Measurements from ENCODE around the gene C12orf60. TPM values are rescaled to one million over a fixed set of nuclear protein-coding genes. Genes with fewer than 3 reads are reported as not detected.

C12orf60 gene
- total and polyA plus RNA-seq, 4 donors: 0.56 to 1.9 (median 0.99) TPM

DNA sequence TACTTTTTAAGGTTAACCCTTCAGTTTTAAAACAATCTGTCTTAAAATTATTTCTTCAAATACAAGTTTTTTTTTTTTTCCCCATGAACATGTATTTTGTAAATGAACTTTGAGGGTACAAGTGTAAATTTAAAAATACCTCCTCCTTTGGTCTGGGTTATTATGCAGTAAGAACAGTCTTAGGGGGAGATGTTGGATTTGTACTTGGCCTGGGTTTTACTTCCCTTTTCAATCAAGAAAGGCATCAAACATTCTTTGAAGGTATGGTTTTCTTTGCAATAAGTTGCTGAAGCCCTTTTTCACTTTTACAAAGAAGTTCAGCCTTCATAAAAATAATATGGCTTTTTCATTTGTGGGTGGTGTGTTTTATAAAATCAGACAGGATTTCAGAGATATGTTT, 20.7 kb upstream of the C12orf60 start:
- DNase-seq: no peak
- Histone ChIP-seq H3K4me3 (ENCODE audit: low read length in 2 of 2) (no peak overlapping the region), H3K9me3 (ENCODE audit: control insufficient read depth, low read length) (no peaks in the 10 kb centered on the region), H3K36me3 (ENCODE audit: control insufficient read depth in 1 of 2, insufficient read depth in 2 of 2, low read length in 1 of 2) (peaks cover 0 to 3% of the 10 kb centered on the region in 2 donors), H3K27ac (ENCODE audit: low read depth in 1 of 2, low read length in 2 of 2) (no peak overlapping the region), H3K27me3 (ENCODE audit: control insufficient read depth in 1 of 2, insufficient read depth in 2 of 2, low read length in 1 of 2) (no peaks in the 10 kb centered on the region), H3K4me1 (ENCODE audit: control insufficient read depth in 1 of 2, insufficient read depth in 2 of 2, low read length in 2 of 2) (peaks cover 0 to 2% of the 10 kb centered on the region in 2 donors)
- intact Hi-C loops (cut with DNase I): no loop called here
- ATAC-seq (ENCODE audit: low FRiP score): no peak

DNA sequence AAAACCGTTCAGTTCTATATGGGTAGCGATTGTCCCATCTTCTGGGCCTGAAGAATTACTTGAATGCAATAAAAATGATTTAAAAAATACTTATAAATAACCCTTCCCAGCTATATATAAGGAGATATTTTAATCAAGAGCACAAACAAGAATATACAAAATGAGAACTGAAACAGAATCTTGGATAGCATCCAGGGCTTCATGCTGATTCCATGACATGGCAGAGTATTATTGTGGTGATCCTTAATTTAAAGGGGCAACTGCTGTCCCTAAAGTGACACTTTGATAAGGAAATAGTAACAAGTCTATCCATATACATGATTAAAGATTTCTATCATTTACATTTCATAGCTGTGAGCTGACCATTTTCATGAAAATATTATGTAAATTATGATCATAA, 19.0 kb upstream of the C12orf60 start:
- Histone ChIP-seq H3K4me1 (ENCODE audit: control insufficient read depth in 1 of 2, insufficient read depth in 2 of 2, low read length in 2 of 2) (peaks cover 0 to 2% of the 10 kb centered on the region in 2 donors), H3K27me3 (ENCODE audit: control insufficient read depth in 1 of 2, insufficient read depth in 2 of 2, low read length in 1 of 2) (no peaks in the 10 kb centered on the region), H3K36me3 (ENCODE audit: control insufficient read depth in 1 of 2, insufficient read depth in 2 of 2, low read length in 1 of 2) (peaks cover 5 to 7% of the 10 kb centered on the region in 2 donors), H3K9me3 (ENCODE audit: control insufficient read depth, low read length) (no peaks in the 10 kb centered on the region), H3K4me3 (ENCODE audit: low read length in 2 of 2) (no peak overlapping the region), H3K27ac (ENCODE audit: low read depth in 1 of 2, low read length in 2 of 2) (no peak overlapping the region)
- ATAC-seq (ENCODE audit: low FRiP score) (no peak), DNase-seq (no peak)
- intact Hi-C loops (cut with DNase I): no loop called here
- 91 to 92% methylated on average over 2 of the region's 2 CpGs for WGBS, 2 donors

DNA sequence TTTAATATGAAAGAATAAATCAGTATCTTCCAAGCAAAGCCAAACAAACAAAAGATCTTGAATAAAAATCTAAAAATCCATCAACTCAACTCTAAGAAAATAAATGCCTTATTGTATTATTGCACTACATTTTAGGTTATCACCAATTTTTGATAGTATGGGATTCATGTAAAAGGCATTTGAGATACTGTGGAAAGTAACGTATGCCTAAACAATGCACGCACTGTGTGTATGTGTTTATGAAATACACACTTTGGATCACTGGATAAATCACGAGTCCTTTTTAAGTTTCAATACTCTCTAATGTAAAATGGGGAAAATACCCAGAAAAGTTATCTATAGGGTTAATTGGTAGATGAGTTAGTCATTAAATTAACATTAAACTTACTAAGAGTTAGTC, 17.9 kb upstream of the C12orf60 start:
- Histone ChIP-seq H3K27me3 (ENCODE audit: control insufficient read depth in 1 of 2, insufficient read depth in 2 of 2, low read length in 1 of 2) (no peaks in the 10 kb centered on the region), H3K4me3 (ENCODE audit: low read length in 2 of 2) (no peak overlapping the region), H3K36me3 (ENCODE audit: control insufficient read depth in 1 of 2, insufficient read depth in 2 of 2, low read length in 1 of 2) (peaks cover 5 to 10% of the 10 kb centered on the region in 2 donors), H3K4me1 (ENCODE audit: control insufficient read depth in 1 of 2, insufficient read depth in 2 of 2, low read length in 2 of 2) (peaks cover 0 to 2% of the 10 kb centered on the region in 2 donors), H3K9me3 (ENCODE audit: control insufficient read depth, low read length) (no peaks in the 10 kb centered on the region), H3K27ac (ENCODE audit: low read depth in 1 of 2, low read length in 2 of 2) (no peak overlapping the region)
- 89 to 94% methylated on average over 3 of the region's 3 CpGs for whole genome bisulfite sequencing, 2 donors
- ATAC-seq (ENCODE audit: low FRiP score) (no peak), DNase-seq (no peak)
- intact Hi-C loops (cut with DNase I): no loop called here

DNA sequence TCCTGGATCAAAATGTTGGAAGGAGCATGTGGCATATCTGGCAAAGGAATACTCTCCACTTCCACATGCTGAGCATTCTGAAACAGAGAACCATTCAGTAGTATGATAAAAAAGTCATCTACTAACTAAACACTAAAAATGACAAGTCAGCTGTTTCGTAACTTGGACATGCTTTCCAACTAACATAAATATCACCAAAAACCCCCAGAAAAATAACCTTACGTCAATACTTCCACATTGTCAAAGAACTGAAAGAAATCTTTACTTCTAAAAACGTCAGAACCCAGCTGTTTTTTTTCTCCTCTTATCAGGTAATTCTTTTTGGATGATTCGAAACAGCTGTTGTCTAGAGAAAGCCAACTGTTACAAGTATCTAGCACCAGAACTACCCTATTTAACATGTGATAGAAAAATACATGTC, 8.4 kb upstream of the C12orf60 start:
- peaks cover 3 to 8% of the 10 kb centered on the region in 2 donors for H3K36me3 ChIP-seq (ENCODE audit: control insufficient read depth in 1 of 2, insufficient read depth in 2 of 2, low read length in 1 of 2)
- WGBS, 2 donors: 59 to 60% methylated on average over 4 of the region's 4 CpGs
- H3K27me3 ChIP-seq (ENCODE audit: control insufficient read depth in 1 of 2, insufficient read depth in 2 of 2, low read length in 1 of 2): no peaks in the 10 kb centered on the region
- H3K4me3 ChIP-seq (ENCODE audit: low read length in 2 of 2): no peak overlapping the region
- intact Hi-C loops (cut with DNase I): no loop called here
- no peaks in the 10 kb centered on the region for H3K9me3 ChIP-seq (ENCODE audit: control insufficient read depth, low read length)
- no peaks in the 10 kb centered on the region for H3K4me1 ChIP-seq (ENCODE audit: control insufficient read depth in 1 of 2, insufficient read depth in 2 of 2, low read length in 2 of 2)
- ATAC-seq (ENCODE audit: low FRiP score) (no peak), DNase-seq (no peak)
- no peak overlapping the region for H3K27ac ChIP-seq (ENCODE audit: low read depth in 1 of 2, low read length in 2 of 2)

DNA sequence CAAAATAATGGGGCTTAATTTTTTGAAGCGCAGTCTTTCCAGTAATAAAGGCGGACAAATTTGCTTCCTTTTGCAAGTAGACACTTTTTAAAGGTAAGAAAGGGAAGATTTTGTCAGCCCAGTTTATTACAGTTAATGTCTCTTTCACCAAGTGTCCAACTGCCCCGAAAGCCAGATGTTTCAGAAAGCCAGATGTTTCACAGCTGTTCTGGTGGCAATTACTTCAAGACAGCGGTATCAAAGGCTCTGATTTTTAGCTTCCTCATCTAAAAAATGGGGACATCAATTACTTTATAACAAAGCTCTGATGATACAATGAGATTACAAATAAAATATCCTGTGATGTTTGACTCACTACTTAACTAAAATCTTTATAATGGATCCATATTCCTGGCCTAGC, 1.2 kb upstream of the C12orf60 start:
- intact Hi-C loops (cut with DNase I): loop anchor here in 1 of 2 donors (2.0 kb wide), 1 partner anchor 27 kb away; a partner anchor contains a TSS
- Histone ChIP-seq H3K4me3 (ENCODE audit: low read length in 2 of 2) (peak overlapping the region; percentile 62 to 70), H3K27ac (ENCODE audit: low read depth in 1 of 2, low read length in 2 of 2) (no peak overlapping the region), H3K9me3 (ENCODE audit: control insufficient read depth, low read length) (no peaks in the 10 kb centered on the region), H3K36me3 (ENCODE audit: control insufficient read depth in 1 of 2, insufficient read depth in 2 of 2, low read length in 1 of 2) (peaks cover 2 to 3% of the 10 kb centered on the region in 2 donors), H3K4me1 (ENCODE audit: control insufficient read depth in 1 of 2, insufficient read depth in 2 of 2, low read length in 2 of 2) (no peaks in the 10 kb centered on the region), H3K27me3 (ENCODE audit: control insufficient read depth in 1 of 2, insufficient read depth in 2 of 2, low read length in 1 of 2) (no peaks in the 10 kb centered on the region)
- DNase-seq (no peak), ATAC-seq (ENCODE audit: low FRiP score) (no peak)
- WGBS, 2 donors: 58 to 63% methylated on average over 4 of the region's 4 CpGs

DNA sequence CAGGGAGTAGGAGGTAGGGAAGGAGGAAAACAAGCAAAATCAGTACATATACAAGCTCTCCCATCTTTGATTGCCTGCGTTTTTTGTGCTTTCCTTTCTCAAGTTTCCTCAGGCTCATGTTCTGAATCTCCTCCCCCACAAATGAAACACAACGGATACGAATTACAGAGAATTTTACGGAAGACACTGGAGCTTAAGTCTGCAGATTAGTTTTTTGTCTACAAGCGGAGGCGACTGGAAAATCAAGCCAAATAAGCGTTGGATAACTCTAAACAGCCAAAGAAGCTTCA, 804 bp upstream of the C12orf60 start:
- ATAC-seq (ENCODE audit: low FRiP score) (no peak), DNase-seq (no peak)
- Histone ChIP-seq H3K27ac (ENCODE audit: low read depth in 1 of 2, low read length in 2 of 2) (peak overlapping the region in 1 of 2 donors; percentile 76), H3K27me3 (ENCODE audit: control insufficient read depth in 1 of 2, insufficient read depth in 2 of 2, low read length in 1 of 2) (no peaks in the 10 kb centered on the region), H3K9me3 (ENCODE audit: control insufficient read depth, low read length) (no peaks in the 10 kb centered on the region), H3K36me3 (ENCODE audit: control insufficient read depth in 1 of 2, insufficient read depth in 2 of 2, low read length in 1 of 2) (peaks cover 2 to 3% of the 10 kb centered on the region in 2 donors), H3K4me1 (ENCODE audit: control insufficient read depth in 1 of 2, insufficient read depth in 2 of 2, low read length in 2 of 2) (no peaks in the 10 kb centered on the region), H3K4me3 (ENCODE audit: low read length in 2 of 2) (peak overlapping the region; percentile 62 to 70)
- intact Hi-C loops (cut with DNase I): loop anchor here in 1 of 2 donors (2.0 kb wide), 1 partner anchor 28 kb away; a partner anchor contains a TSS
- WGBS, 2 donors: 0 to 1% methylated on average over 7 of the region's 7 CpGs

DNA sequence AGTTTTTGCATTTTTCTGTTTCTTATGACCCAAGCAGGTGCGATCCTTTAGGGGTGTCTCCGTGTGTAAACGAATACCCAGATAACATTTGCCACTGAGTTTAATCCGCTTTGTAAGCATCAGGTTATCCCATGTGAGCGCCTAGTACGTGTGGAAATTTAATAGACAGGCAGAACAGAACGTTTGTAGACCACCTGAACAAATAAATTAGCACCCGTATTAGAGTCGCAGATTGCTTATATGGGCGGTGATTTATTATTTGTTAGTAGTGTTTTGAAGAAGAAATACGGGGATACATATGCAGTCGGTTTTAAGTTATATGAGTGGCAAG, 325 bp downstream of the C12orf60 start:
- WGBS, 2 donors: 0% methylated on average over 12 of the region's 12 CpGs
- intact Hi-C loops (cut with DNase I): loop anchor here in 1 of 2 donors (2.0 kb wide), 1 partner anchor 29 kb away; a partner anchor contains a TSS

DNA sequence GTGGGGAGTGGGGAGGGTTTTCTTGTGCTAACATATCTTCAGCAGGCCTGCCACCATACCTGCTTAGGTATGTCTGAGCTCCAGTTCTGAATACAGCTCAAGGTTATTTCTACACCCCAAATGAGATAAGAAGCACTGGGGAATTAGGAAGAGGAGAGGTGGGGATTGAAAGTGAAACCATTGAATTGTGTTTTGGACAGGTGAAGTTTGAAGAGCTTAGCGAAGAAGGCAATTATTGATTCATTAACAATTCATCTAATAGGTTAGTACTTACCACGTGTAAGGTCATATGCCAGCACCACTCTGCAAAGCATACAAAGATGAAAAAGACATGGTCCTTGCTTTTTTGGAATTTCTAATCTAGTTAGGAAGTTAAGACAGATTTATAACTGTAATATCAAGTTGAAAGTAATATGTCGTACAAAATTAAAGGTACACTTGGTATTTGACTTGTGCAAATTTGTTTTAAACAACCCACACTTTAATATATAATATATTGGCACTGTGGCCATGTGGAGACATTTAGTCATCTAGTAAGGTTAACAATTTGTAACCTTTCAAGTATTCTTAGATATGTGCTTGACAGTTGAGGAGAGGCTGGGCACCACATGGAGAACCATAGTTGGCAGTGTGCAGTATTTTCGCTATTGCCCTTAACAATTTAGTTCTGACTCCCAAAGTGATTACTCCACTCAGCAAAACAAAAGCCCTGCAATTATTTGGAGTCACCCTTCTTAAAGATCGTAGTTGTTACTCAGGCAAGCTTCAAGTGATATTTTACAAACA, 6.9 kb downstream of the C12orf60 start:
- Histone ChIP-seq H3K36me3 (ENCODE audit: control insufficient read depth in 1 of 2, insufficient read depth in 2 of 2, low read length in 1 of 2) (peaks cover 0 to 3% of the 10 kb centered on the region in 2 donors), H3K4me3 (ENCODE audit: low read length in 2 of 2) (no peak overlapping the region), H3K27ac (ENCODE audit: low read depth in 1 of 2, low read length in 2 of 2) (no peak overlapping the region), H3K9me3 (ENCODE audit: control insufficient read depth, low read length) (no peaks in the 10 kb centered on the region), H3K4me1 (ENCODE audit: control insufficient read depth in 1 of 2, insufficient read depth in 2 of 2, low read length in 2 of 2) (no peaks in the 10 kb centered on the region), H3K27me3 (ENCODE audit: control insufficient read depth in 1 of 2, insufficient read depth in 2 of 2, low read length in 1 of 2) (no peaks in the 10 kb centered on the region)
- WGBS, 2 donors: 81 to 87% methylated on average over 5 of the region's 5 CpGs
- intact Hi-C loops (cut with DNase I): no loop called here
- ATAC-seq (ENCODE audit: low FRiP score) (no peak), DNase-seq (no peak)

More for the DNA sequence above, 325 bp downstream of the C12orf60 start:
- ATAC-seq (ENCODE audit: low FRiP score) (peak; percentile 59), DNase-seq (no peak)
- Histone ChIP-seq H3K27ac (ENCODE audit: low read depth in 1 of 2, low read length in 2 of 2) (peak overlapping the region in 1 of 2 donors; percentile 47), H3K4me1 (ENCODE audit: control insufficient read depth in 1 of 2, insufficient read depth in 2 of 2, low read length in 2 of 2) (no peaks in the 10 kb centered on the region), H3K4me3 (ENCODE audit: low read length in 2 of 2) (peak overlapping the region; percentile 90 to 96), H3K9me3 (ENCODE audit: control insufficient read depth, low read length) (no peaks in the 10 kb centered on the region), H3K36me3 (ENCODE audit: control insufficient read depth in 1 of 2, insufficient read depth in 2 of 2, low read length in 1 of 2) (peaks cover 2 to 3% of the 10 kb centered on the region in 2 donors), H3K27me3 (ENCODE audit: control insufficient read depth in 1 of 2, insufficient read depth in 2 of 2, low read length in 1 of 2) (no peaks in the 10 kb centered on the region)

DNA sequence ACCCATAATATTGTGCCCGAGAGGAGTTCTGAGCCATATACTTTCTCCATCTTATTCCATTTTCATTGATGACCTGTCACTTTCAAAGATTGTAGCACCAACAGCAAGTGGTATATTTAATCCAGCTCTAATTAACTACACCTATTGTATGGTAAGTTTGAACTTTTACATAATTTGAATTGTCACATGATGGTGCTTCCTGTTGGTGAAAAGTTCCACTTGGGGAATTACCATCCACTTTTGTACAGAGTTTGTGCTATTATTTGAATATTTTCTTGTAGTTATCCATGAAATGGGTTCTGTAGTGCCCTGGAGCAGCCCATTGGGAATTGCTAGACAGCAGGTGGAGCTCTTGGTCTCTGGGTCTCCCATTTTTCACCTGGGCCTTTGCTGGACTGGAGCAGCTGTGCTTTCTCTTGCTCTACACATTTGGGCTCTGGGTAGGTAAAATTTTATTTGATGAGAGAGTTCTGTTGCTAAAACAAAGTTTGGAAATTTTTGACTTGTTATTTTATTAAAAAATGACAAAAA, 7.5 kb downstream of the C12orf60 start:
- Histone ChIP-seq H3K27me3 (ENCODE audit: control insufficient read depth in 1 of 2, insufficient read depth in 2 of 2, low read length in 1 of 2) (no peaks in the 10 kb centered on the region), H3K9me3 (ENCODE audit: control insufficient read depth, low read length) (no peaks in the 10 kb centered on the region), H3K36me3 (ENCODE audit: control insufficient read depth in 1 of 2, insufficient read depth in 2 of 2, low read length in 1 of 2) (peaks cover 0 to 1% of the 10 kb centered on the region in 2 donors), H3K4me1 (ENCODE audit: control insufficient read depth in 1 of 2, insufficient read depth in 2 of 2, low read length in 2 of 2) (no peaks in the 10 kb centered on the region), H3K27ac (ENCODE audit: low read depth in 1 of 2, low read length in 2 of 2) (no peak overlapping the region), H3K4me3 (ENCODE audit: low read length in 2 of 2) (no peak overlapping the region)
- ATAC-seq (ENCODE audit: low FRiP score): no peak
- intact Hi-C loops (cut with DNase I): no loop called here
- no peak for DNase-seq
- WGBS, 2 donors: 91 to 94% methylated on average over 1 of the region's 1 CpG
